H9 (cell line): Measurements from ENCODE around the gene ZAP70. TPM values are rescaled to one million over a fixed set of nuclear protein-coding genes. Genes with fewer than 3 reads are reported as not detected.

Experiments
- DNase-seq: peaks from one replicate; pipeline ENCODE4 v3.0.0-alpha.2; 2017
- H2AFZ ChIP-seq: one replicate; pipeline ENCODE4 v1.6.1; 2013; ENCODE audit warnings: mild to moderate bottlenecking, low read length, control low read depth, moderate library complexity
- H2AK5ac ChIP-seq: 2 replicates; pipeline ENCODE4 v1.6.1; 2013; ENCODE audit warnings: low read length, control low read depth, mixed read lengths; ENCODE audit not compliant: insufficient read length
- H2BK120ac ChIP-seq: one replicate; pipeline ENCODE4 v1.6.1; 2013; ENCODE audit warnings: low read depth, mild to moderate bottlenecking, low read length, control low read depth, inconsistent platforms; ENCODE audit not compliant: poor library complexity, severe bottlenecking
- H2BK12ac ChIP-seq: 2 replicates; pipeline ENCODE4 v1.6.1; 2013; ENCODE audit warnings: low read length, control low read depth, mixed read lengths, low read depth; ENCODE audit not compliant: insufficient read length
- H2BK15ac ChIP-seq: 2 replicates; pipeline ENCODE4 v1.6.1; 2013; ENCODE audit warnings: low read depth, low read length, control low read depth
- H2BK20ac ChIP-seq: one replicate; pipeline ENCODE4 v1.6.1; 2013; ENCODE audit warnings: low read depth, mild to moderate bottlenecking, low read length, control low read depth, inconsistent platforms; ENCODE audit not compliant: poor library complexity, severe bottlenecking
- H2BK5ac ChIP-seq: 2 replicates; pipeline ENCODE4 v1.6.1; 2013; ENCODE audit warnings: low read length, control low read depth, mixed read lengths; ENCODE audit not compliant: insufficient read length
- H3K14ac ChIP-seq: 2 replicates; pipeline ENCODE4 v1.6.1; 2013; ENCODE audit warnings: low read length, control low read depth; ENCODE audit not compliant: insufficient read depth
- H3K18ac ChIP-seq: 2 replicates; pipeline ENCODE4 v1.6.1; 2013; ENCODE audit warnings: low read depth, mild to moderate bottlenecking, mixed read lengths, low read length, control low read depth; ENCODE audit not compliant: insufficient read length
- H3K23ac ChIP-seq: 2 replicates; pipeline ENCODE4 v1.6.1; 2013; ENCODE audit warnings: low read length, control low read depth, mixed read lengths, low read depth; ENCODE audit not compliant: insufficient read length
- H3K23me2 ChIP-seq: 2 replicates; pipeline ENCODE4 v1.6.1; 2013; ENCODE audit warnings: low read depth, mild to moderate bottlenecking, mixed read lengths, low read length, control low read depth; ENCODE audit not compliant: insufficient read length, poor library complexity, severe bottlenecking
- H3K27ac ChIP-seq: 2 replicates; pipeline ENCODE4 v1.5.1; 2013; ENCODE audit warnings: low read length, control low read depth, mixed read lengths, low read depth; ENCODE audit not compliant: insufficient read length
- H3K27me3 ChIP-seq: 2 replicates; pipeline ENCODE4 v1.6.1; 2013; ENCODE audit warnings: low read length, control low read depth, inconsistent platforms; ENCODE audit not compliant: insufficient read depth
- H3K4ac ChIP-seq: 2 replicates; pipeline ENCODE4 v1.6.1; 2013; ENCODE audit warnings: low read depth, mild to moderate bottlenecking, control low read depth, inconsistent platforms, low read length, moderate library complexity
- H3K4me1 ChIP-seq: 2 replicates; pipeline ENCODE4 v1.6.1; 2013; ENCODE audit warnings: low read length, control low read depth, inconsistent platforms; ENCODE audit not compliant: insufficient read depth
- H3K4me2 ChIP-seq: 2 replicates; pipeline ENCODE4 v1.6.1; 2013; ENCODE audit warnings: low read length, control low read depth, mixed read lengths; ENCODE audit not compliant: insufficient read length, insufficient read depth
- H3K56ac ChIP-seq: 2 replicates; pipeline ENCODE4 v1.6.1; 2013; ENCODE audit warnings: low read depth, mild to moderate bottlenecking, mixed read lengths, low read length, control low read depth; ENCODE audit not compliant: insufficient read length
- H3K79me1 ChIP-seq: 2 replicates; pipeline ENCODE4 v1.6.1; 2013; ENCODE audit warnings: low read depth, mild to moderate bottlenecking, moderate library complexity, low read length, control low read depth, inconsistent platforms; ENCODE audit not compliant: insufficient read depth, poor library complexity, severe bottlenecking
- H3K79me2 ChIP-seq: 2 replicates; pipeline ENCODE4 v1.6.1; 2013; ENCODE audit warnings: low read length, control low read depth, inconsistent platforms; ENCODE audit not compliant: insufficient read depth
- H3K9ac ChIP-seq: 2 replicates; pipeline ENCODE4 v1.6.1; 2013; ENCODE audit warnings: low read length, control low read depth, mixed read lengths; ENCODE audit not compliant: insufficient read length; ENCODE audit errors: extremely low read depth
- H3K9me3 ChIP-seq: one replicate; pipeline ENCODE4 v1.6.1; 2013; ENCODE audit warnings: low read depth, low read length, inconsistent platforms; ENCODE audit not compliant: control insufficient read depth
- H3T11ph ChIP-seq: one replicate; pipeline ENCODE4 v1.6.1; 2013; ENCODE audit warnings: mild to moderate bottlenecking, low read length, control low read depth, inconsistent platforms
- H4K20me1 ChIP-seq: one replicate; pipeline ENCODE4 v1.6.1; 2013; ENCODE audit not compliant: control insufficient read depth, insufficient read length, insufficient read depth
- H4K5ac ChIP-seq: 2 replicates; pipeline ENCODE4 v1.6.1; 2013; ENCODE audit warnings: low read depth, mild to moderate bottlenecking, mixed read lengths, low read length, control low read depth; ENCODE audit not compliant: insufficient read length
- H4K8ac ChIP-seq: replicated peaks from 2 replicates; pipeline ENCODE4 v1.6.1; 2013; ENCODE audit warnings: low read length, control low read depth, mixed read lengths, low read depth; ENCODE audit not compliant: insufficient read length
- H4K91ac ChIP-seq: 2 replicates; pipeline ENCODE4 v1.6.1; 2013; ENCODE audit warnings: low read depth, mild to moderate bottlenecking, moderate library complexity, mixed read lengths, low read length, control low read depth; ENCODE audit not compliant: insufficient read length
- H3K27ac Mint-ChIP-seq, 3 experiments: 2 replicates in 2 of 3; 3 replicates in 1 of 3; pipeline ENCODE4 v1.8.0; 2020 to 2021; ENCODE audit warnings: mixed read lengths in 3 of 3, mild to moderate bottlenecking in 1 of 3, moderate library complexity in 1 of 3
- H3K27me3 Mint-ChIP-seq: 2 replicates; pipeline ENCODE4 v1.8.0; 2021; ENCODE audit warnings: low read depth, mild to moderate bottlenecking, moderate library complexity, mixed read lengths
- H3K36me3 Mint-ChIP-seq, 3 experiments: 2 replicates in 2 of 3; 3 replicates in 1 of 3; pipeline ENCODE4 v1.8.0; 2020 to 2021; ENCODE audit warnings: low read depth in 3 of 3, mixed read lengths in 3 of 3; ENCODE audit not compliant: insufficient read depth in 1 of 3
- H3K4me1 Mint-ChIP-seq, 2 experiments: 2 replicates each; pipeline ENCODE4 v1.8.0; 2020; ENCODE audit warnings: mixed read lengths in 2 of 2
- H3K4me3 Mint-ChIP-seq, 2 experiments: 2 replicates in 1 of 2; 3 replicates in 1 of 2; pipeline ENCODE4 v1.8.0; 2020 to 2021; ENCODE audit warnings: mild to moderate bottlenecking in 2 of 2, mixed read lengths in 2 of 2, moderate library complexity in 1 of 2
- H3K9me3 Mint-ChIP-seq, 2 experiments: 2 replicates in 1 of 2; 3 replicates in 1 of 2; pipeline ENCODE4 v1.8.0; 2020; ENCODE audit warnings: mild to moderate bottlenecking in 2 of 2, mixed read lengths in 2 of 2, moderate library complexity in 1 of 2
- CTCF ChIP-seq: fragments of 200-600 bp; sonication (generic); conservative IDR thresholded peaks from 3 replicates; pipeline ENCODE4 v1.8.0; 2021; ENCODE audit warnings: antibody characterized with exemption, mild to moderate bottlenecking
- WGBS: extraction: QIAGEN DNeasy Blood & Tissue Kit; methylation state at CpG from one replicate; pipeline ENCODE4 v1.1.7; 2013; ENCODE audit warnings: missing lambda C conversion rate, low lambda C conversion rate, mixed read lengths; ENCODE audit not compliant: insufficient read length; ENCODE audit errors: extremely low coverage; 5-methylcytosine and 5-hydroxymethylcytosine counted together
- total RNA-seq: library from RNA; stranded (reverse); gene quantifications from 2 replicates; pipeline ENCODE4 v1.2.1, GENCODE V29; 2021

Gene ZAP70
- total RNA-seq, 1 experiment from 2014 or later: 0.24 TPM

DNA sequence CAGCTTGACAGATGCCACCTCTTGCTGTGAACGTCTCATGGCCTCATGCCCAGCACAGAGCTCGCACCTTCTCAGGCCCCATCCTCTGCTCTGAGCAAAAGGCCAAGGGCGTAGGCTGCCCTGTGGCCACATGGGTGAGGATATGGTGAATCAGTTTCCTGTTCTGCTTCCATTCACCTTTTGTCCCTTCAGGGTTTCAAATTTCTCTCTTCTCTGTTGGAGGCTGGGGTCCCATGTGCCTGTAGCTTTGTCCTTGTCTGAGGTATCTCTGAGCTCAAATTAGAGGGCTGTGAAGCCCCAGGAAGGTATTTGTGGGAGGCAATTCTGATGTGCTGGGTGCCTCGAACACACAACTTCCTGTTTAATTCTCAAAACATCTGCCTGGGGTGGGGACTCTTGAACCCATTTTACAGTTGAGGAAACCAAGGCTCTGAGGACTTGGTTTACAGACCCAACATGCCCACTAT lies 29.0 kb downstream of the ZAP70 start:
- Mint-ChIP-seq H3K4me3 (no peak overlapping the region), H3K27me3 (peaks cover 15% of the 10 kb centered on the region), H3K4me1 (peaks cover 17% of the 10 kb centered on the region in 2 experiments), H3K27ac (no peak overlapping the region), H3K36me3 (peaks cover 0 to 2% (median 2%) of the 10 kb centered on the region in 3 experiments; a peak in 3 of 7 replicates), H3K9me3 (no peaks in the 10 kb centered on the region; a peak in 1 of 5 replicates)
- no peak overlapping the region for H3K14ac ChIP-seq
- H3K4me2 ChIP-seq: no peak overlapping the region
- H2AFZ ChIP-seq: no peak overlapping the region
- H3T11ph ChIP-seq: no peak overlapping the region
- no peaks in the 10 kb centered on the region for H4K20me1 ChIP-seq
- H3K79me1 ChIP-seq: no peaks in the 10 kb centered on the region
- WGBS: no CpG with 5 or more reads among the region's 4 CpGs
- no peak overlapping the region for H2BK120ac ChIP-seq
- no peak overlapping the region for H2BK20ac ChIP-seq
- H3K23ac ChIP-seq: no peak overlapping the region
- no peaks in the 10 kb centered on the region for H3K27me3 ChIP-seq
- no peak overlapping the region for H3K56ac ChIP-seq
- no peak for DNase-seq
- H3K18ac ChIP-seq: no peak overlapping the region
- H3K4ac ChIP-seq: no peak overlapping the region
- H3K27ac ChIP-seq: no peak overlapping the region
- no peak overlapping the region for H3K9ac ChIP-seq
- no peaks in the 10 kb centered on the region for H3K4me1 ChIP-seq
- H2BK15ac ChIP-seq: no peak overlapping the region
- H2AK5ac ChIP-seq: no peak overlapping the region
- H3K23me2 ChIP-seq: no peaks in the 10 kb centered on the region
- H2BK12ac ChIP-seq: no peak overlapping the region
- H3K79me2 ChIP-seq: no peaks in the 10 kb centered on the region
- no peak overlapping the region for H2BK5ac ChIP-seq
- no peaks in the 10 kb centered on the region for H3K9me3 ChIP-seq
- no peak overlapping the region for H4K8ac ChIP-seq
- no peak overlapping the region for H4K5ac ChIP-seq
- no peak overlapping the region for H4K91ac ChIP-seq
- TF ChIP-seq CTCF: no peak
